ENCODE measurements around the gene DIDO1. TPM values are rescaled to one million over a fixed set of nuclear protein-coding genes. Genes with fewer than 3 reads are reported as not detected.

The DIDO1 gene
- total and polyA plus RNA-seq, 2 of the 13 experiments (the other 11 are each of a cell fraction or from before 2014, with no cell fraction given) = 75.0 to 75.1 TPM

- peak; percentile 54; the same call in 1 of the 2 replicates for TF ChIP-seq RERE (CRISPR knock-in tag; IDR thresholded peaks at IDR 0.05; ENCODE audit: low read depth)
- no peak for TF ChIP-seq JARID2 (CRISPR knock-in tag; IDR thresholded peaks at IDR 0.05; ENCODE audit: insufficient replicate concordance)
- peak; percentile 89 for TF ChIP-seq ISX (CRISPR knock-in tag; conservative IDR thresholded peaks at IDR 0.05)
- TF ChIP-seq EZH2 (conservative IDR thresholded peaks at IDR 0.05; ENCODE audit: low read depth, low read length) = no peak
- TF ChIP-seq ZNF839 (CRISPR knock-in tag; IDR thresholded peaks at IDR 0.05; ENCODE audit: borderline replicate concordance) = peak; percentile 96; the same call in 1 of the 2 replicates
- TF ChIP-seq CENPT (CRISPR knock-in tag; IDR thresholded peaks at IDR 0.05; ENCODE audit: low read depth) = peak; percentile 58; the same call in 1 of the 2 replicates
- peak; percentile 46; the same call in 1 of the 2 replicates for TF ChIP-seq ZMAT3 (CRISPR knock-in tag; conservative IDR thresholded peaks at IDR 0.05)
- TF ChIP-seq NFE2L2 (IDR thresholded peaks at IDR 0.05; ENCODE audit: low read length) = no peak
- TF ChIP-seq KLF13 (CRISPR knock-in tag; IDR thresholded peaks at IDR 0.05) = no peak; the same call in 1 of the 2 replicates
- peak; percentile 20; the same call in 1 of the 2 replicates for TF ChIP-seq CEBPB (IDR thresholded peaks at IDR 0.05; ENCODE audit: borderline replicate concordance, low read depth, low read length)
- peak; percentile 89; the same call in 1 of the 2 replicates for TF ChIP-seq DZIP1 (CRISPR knock-in tag; IDR thresholded peaks at IDR 0.05)
- no peak; the same call in 1 of the 2 replicates for TF ChIP-seq ZNF550 (CRISPR knock-in tag; IDR thresholded peaks at IDR 0.05; ENCODE audit: borderline replicate concordance)
- no peak; the same call in 1 of the 2 replicates for TF ChIP-seq SUZ12 (IDR thresholded peaks at IDR 0.05; ENCODE audit: low read depth, low read length)
- no peak; the same call in 1 of the 2 replicates for TF ChIP-seq ZNF547 (CRISPR knock-in tag; IDR thresholded peaks at IDR 0.05)
- no peak for TF ChIP-seq DPF2 (CRISPR knock-in tag; IDR thresholded peaks at IDR 0.05; ENCODE audit: borderline replicate concordance, low read depth)
- no peak for TF ChIP-seq ZEB1 (IDR thresholded peaks at IDR 0.05; ENCODE audit: insufficient replicate concordance, low read depth)
- TF ChIP-seq JUNB (CRISPR knock-in tag; IDR thresholded peaks at IDR 0.05; ENCODE audit: borderline replicate concordance) = no peak
- TF ChIP-seq BORCS8-MEF2B (CRISPR knock-in tag; IDR thresholded peaks at IDR 0.05) = peak; percentile 81; the same call in 1 of the 2 replicates
These were observed 26.1 kb downstream of the DIDO1 start (continued) for GRCh38 chr20:62900052-62900691.

Data from HepG2 (cell line).